HG02852 (cell line): ENCODE results near the gene TGM6.

Experiments
- ATAC-seq: cut with Tn5 transposase; IDR thresholded peaks from one replicate; pipeline ENCODE4 v1.9.1; 2021; ENCODE audit warnings: mild to moderate bottlenecking, moderate library complexity; ENCODE audit not compliant: unreplicated experiment

TGM6 gene

DNA sequence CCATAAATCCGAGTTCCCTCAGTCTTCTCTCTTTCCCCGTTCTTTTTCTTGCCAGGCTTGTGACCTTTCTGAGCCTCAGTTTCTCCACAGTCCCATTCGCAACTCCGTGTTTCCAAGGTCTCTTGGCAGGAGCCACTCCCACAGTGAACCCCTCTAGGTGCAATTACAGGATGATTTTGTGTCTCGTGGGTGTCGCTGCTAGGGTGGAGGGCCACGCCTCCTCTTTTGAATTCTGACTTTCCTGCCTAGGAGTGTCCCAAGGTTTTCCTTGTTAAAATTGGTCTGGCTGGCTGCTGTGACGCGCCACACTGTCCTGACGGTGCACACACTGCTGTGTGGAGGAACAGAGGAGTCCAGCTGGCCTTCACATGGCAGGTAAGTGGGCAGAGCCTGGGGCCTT lies at the start of gene TGM6:
Gene TGM6, plus strand, starts transcription at position 301 of the 400 bp plus-strand sequence. Its CDS starts 68 bp downstream, at position 369.
- no peak for ATAC-seq

DNA sequence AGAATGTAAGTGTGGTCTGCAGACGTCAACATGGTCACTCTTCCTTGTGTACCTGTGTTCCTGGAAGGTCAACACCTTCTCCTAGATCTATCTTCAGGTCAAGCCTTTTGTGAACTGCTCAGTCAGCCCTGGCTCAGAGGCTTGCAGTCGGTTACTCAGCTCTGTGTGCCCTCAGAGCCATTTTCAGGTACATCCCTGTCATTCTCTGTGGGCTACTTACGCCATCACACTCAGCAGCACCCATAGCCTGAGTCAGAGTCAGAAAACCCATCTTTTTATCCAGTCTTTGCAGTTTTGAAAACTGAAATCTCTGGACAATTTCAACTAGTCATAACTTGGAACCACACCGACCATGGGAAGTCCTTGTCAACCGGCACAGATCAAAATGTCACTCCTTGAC lies 49.6 kb upstream of the TGM6 start:
- no peak for ATAC-seq

DNA sequence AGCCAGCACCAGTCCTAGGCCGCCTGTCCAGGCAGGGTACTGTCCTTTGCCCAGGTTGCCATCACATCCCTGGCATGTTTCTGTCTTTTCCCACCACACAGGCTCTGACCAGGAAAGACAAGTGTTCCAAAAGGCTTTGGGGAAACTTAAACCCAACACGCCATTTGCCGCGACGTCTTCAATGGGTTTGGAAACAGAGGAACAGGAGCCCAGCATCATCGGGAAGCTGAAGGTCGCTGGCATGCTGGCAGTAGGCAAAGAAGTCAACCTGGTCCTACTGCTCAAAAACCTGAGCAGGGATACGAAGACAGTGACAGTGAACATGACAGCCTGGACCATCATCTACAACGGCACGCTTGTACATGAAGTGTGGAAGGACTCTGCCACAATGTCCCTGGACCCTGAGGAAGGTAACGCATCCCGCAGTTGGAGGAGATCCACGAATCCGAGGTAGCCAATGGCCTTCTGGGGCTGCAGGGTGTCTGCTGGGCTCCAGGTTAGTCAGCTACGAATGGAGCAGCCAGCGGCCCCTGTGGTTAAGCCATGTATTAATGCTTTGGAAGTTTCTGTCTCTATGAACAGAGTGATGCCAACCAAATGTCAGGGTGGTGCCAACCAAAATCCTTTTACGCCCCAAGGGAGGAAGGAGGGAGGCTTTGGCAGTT lies 48.7 kb upstream of the TGM6 start:
- no peak for ATAC-seq

DNA sequence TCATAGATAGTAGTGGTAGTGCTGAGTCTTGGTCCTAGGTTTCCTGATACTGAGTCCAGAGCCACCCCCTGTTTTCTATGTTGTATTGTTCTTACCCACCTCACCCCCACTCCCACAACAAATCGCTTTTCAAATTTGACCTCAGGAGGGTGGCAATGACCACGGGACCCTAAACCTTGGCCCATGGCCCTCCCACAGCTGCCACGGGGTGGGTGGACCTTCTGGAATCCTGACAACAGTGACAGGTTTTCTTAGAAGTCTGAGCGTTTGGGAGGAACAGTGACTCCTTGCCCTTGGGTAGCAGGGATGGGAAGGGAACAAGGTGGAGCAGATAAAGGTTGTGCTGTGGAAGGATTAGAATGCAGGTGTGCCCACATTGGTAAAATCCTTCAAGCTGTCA lies 48.0 kb upstream of the TGM6 start:
- no peak for ATAC-seq

DNA sequence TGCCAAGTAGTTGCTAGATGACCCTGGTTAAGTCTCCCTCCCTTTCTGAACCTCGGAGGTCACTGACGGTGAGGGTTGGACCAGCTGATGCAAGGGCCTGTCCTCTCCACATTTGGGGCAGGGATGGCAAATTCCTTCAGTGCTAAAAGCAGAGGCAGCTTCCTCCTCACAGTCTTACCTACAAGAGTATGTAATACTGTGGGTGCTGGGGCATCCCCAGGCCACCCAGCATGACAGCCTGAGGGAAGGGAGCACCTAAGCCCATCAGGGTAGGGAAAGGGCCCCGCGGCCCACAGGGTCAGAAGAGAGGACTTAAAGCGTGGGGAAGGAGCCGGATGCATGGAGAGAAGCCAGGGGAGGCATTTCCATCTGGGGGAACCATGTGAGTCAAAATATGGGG lies 46.9 kb upstream of the TGM6 start:
- no peak for ATAC-seq

DNA sequence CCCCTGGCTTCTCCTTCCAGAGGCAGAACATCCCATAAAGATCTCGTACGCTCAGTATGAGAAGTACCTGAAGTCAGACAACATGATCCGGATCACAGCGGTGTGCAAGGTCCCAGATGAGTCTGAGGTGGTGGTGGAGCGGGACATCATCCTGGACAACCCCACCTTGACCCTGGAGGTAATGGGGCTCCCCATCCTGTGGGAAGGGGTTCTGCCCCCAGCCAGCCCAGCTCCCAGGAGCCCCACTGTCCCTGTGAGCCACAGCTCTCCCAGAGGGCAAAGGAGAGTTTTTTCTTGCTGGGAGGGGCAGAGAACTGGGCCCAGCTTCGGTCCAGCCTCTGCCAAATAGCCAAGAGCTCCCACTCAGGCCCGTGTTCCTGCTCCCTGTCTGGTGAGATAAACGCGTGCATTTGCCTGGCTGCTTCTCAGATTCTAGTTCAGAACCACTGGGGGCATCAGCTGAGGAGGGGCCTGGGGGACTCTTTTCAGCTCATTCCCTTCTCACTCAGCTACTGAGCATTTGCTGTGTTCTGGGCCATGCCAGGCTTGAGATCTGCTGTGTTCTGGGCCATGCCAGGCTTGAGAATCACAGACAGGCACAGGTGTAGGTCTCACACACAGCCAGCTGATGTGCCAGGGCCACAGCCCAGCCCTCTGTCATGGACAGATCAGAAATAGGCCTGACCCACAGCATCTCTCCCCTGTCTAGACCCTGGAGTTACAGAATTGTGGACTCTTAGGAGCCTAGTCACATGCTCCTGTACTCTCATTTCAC lies 45.4 kb upstream of the TGM6 start:
- ATAC-seq, result no peak

DNA sequence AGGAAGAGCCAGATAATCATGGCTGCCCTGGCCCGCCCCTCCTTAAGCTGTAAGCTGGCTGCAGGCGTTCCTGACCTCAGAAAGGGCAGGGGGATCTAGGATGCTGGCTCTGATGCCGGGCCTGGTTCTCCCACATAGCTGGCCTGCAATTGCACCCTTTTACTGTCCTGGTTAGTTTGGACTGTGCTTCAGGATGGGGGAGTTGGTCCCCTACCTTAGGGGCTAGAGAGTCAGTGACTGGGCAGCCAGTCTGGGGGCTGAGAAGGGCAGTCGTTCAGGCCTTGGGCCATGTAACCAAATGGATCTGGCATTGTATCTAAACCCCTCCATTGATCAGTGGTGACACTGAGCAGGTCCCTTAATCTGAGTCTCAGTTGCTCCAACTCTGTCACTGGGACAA lies 44.2 kb upstream of the TGM6 start:
- ATAC-seq, result no peak

DNA sequence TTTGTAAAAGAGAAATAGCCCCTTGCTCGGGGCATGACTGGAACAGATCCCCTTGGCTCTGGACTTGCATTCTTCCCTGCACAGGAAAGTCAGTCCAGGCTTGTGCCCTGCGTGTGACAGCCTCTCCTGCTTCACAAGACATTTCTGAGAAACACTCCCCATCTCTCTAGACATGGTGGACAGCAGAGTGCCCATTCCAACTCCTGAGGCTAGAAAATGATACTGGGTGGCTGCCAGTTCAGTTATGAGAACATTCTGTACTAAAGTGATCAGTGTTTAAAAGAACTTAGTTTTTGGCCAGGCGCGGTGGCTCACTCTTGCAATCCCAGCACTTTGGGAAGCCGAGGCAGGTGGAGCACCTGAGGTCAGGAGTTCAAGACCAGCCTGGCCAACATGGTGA lies 43.6 kb upstream of the TGM6 start:
- no peak for ATAC-seq

DNA sequence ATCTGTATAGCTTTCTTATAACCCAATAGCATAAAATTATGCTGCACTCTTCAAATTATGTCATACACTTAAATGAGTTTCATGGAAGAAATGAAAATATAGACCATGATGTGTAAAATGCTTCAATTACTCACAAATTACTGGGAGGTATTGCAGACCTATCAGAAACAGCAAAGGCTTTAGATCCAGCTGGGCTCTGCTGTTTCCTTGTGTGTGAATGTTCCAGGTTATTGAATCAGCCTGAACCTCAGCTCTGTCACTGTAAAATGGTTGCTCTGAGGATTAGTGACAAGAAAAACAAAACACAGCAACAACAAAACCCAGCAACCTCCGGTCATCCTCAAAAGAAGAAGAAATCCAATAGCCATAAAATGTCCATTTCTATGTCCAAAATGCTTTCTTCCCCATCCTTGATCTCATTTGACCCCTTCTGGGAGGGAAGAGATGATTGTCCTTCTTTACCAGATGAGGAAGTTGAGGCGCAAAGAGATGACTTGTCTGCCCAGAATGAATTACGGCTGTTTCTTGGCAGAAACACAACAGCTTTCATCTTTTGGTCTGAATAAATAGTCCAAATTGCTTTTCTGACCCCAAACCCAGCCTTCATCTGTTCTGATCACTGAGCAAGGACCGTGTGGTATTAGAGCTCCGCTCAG lies 42.2 kb upstream of the TGM6 start:
- ATAC-seq, result no peak

DNA sequence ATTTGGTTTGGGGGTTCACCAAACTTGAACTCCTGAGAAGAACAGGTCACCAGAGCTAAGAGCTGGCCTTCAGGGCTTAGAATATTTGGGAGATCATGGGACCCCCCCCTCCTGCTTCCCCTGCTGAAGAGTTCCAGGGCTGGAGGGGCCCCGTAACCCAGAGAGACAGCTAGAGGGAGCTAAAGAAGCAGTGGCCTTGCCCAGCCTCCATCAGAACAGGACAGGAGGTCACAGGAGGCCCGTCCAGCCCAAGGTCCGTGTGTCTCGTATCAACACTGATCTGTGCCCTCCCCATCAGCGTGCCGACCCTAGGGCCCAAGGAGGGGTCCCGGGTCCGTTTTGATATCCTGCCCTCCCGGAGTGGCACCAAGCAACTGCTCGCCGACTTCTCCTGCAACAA lies 40.6 kb upstream of the TGM6 start:
- no peak for ATAC-seq

DNA sequence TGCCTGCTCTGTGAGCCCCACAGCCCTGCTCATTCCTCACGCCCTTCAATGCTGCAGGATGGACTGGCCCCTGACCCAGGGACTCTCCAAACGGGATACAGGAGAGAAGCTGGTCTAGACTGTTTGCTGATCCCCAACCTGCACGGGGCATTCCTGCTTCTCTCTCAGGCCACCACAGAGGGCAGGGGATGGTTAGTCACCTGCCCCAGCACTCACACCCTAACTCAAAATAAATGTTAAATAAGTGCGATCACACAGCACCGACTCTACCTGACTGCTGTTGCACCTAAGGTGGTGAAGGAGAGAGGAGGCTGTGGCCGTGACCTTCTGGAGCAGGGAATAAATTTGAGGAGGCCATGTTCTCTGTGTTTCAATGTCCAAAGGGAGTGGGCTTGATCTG lies 39.9 kb upstream of the TGM6 start:
- ATAC-seq, result no peak

DNA sequence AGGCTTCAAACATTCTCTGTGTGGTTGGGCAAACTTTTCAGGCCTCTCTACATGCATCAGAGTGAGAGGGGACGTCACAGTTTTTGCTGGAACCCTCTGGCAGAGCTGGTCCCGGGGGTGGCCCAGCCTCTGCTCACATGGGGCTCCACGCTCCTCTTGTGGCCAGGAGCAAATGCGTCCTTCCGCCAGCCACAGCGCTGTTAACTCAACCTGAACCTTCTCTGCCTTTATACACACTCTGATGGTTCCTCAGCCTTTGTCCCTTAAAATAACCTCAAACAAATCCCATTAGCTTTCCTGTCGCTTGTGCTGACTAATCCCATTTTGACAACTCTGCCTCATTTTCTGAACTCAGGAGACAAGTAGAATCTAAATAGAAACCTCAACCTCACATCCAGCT lies 39.4 kb upstream of the TGM6 start:
- no peak for ATAC-seq

DNA sequence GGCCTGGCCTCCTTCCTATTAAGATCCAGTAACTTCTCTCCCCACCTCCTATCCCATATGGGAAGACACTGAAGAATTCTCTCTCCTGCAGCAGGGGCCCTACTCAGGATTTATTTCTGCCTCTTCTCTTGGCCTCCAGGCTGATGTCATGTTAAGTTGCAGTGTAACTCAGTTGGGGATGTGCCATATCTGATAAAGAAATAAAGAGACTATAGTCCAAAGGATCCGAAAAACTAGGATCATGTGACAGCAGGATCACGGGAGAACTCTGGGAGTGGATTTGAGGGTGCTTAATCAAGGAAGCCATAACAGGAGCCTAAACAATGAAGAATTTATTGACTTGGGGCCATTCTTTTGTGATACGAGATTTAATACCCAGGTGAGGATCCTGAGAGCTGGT lies 38.5 kb upstream of the TGM6 start:
- no peak for ATAC-seq

DNA sequence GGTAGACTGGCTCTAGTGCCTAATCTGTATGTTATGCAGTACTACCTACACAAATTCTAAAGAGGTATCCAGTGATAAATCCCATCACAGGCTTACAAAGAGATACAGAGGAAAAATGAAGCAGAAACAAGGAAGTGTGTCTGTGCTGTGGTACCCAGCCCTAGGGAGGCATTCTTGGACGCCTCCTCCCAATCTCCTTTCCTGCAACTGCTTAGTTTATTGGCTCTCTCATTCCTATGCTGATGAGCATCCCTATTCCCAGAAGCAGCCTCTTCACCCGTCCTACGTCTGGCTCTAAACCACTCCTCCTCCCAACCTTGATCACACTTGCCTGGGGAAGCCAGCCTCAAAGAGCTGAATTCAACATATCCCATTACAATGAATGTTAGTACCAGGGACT lies 34.5 kb upstream of the TGM6 start:
- ATAC-seq, result no peak

DNA sequence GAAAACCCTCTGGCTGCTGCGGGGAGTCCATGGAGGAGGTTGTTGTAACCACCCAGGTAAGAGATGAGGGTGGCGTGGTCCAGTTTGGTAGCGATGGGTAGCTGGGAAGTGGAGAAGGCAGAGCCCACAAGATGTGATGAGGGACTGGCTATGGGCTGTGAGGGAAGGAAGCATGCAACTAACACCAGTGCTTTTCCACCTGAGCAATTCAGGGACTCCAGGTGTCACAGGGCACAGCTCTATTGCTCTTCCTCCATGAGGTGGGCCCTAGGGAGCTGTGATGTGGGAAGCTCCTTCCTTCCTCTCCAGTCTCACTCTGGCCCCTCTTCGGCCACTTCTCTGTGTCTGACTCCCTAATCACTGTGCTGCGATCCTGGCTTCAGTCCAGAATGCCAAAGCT lies 32.4 kb upstream of the TGM6 start:
- no peak for ATAC-seq

DNA sequence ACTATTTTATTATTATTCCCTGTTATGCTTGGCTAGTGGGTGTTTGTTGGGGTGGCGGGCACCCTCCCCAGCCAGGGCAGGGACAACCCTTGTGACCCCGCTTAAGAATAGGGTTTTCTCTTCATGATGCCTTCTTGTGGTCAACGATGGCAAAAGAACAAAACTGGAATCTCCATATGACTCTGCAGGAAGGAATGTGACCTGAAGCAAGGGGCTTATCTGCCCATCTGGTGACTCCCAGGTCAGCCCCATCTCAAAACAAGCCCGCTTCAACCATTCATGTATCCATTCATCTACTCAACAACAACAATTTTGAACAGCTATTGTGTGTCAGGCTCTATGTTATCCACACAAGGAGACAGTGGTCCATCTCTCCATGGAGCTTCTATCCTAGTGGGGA lies 30.9 kb upstream of the TGM6 start:
- no peak for ATAC-seq

DNA sequence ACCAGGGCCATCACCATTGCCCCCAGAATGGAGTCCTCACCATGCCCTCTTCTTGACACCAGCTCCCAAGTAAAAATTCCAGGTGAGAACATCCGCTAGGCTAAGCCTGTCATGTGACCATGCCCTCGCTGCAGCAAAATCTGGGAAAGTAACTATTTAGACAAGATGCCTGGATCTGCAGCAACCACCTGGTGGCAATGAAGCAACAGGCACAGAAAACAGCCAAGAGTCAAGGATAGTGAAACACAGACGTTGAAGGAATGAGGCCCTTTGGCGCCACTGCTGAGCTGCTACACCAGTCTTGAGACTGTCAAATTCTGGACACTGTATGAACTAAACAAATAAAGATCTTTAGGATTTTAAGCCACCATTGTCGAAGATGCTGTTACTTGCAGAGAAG lies 30.1 kb upstream of the TGM6 start:
- ATAC-seq, result no peak

DNA sequence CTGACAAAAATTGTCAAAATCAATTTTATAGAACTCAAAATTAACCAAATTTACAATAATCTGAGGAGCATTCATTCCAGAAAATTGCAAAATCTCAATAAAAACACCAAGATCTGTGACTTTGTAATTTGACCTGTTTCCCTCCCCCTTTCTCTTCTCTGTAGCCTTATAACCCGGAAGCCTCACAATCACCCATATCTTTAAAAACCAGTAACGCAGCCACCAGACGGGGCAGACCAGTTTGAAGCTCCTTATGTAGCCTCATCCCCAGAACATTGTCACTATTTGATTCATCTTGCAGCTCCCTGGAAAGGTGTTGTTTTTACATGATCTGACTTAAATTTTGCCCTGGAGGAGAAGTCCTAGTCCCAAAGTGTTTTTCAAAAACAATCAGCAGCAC lies 27.5 kb upstream of the TGM6 start:
- ATAC-seq, result no peak

DNA sequence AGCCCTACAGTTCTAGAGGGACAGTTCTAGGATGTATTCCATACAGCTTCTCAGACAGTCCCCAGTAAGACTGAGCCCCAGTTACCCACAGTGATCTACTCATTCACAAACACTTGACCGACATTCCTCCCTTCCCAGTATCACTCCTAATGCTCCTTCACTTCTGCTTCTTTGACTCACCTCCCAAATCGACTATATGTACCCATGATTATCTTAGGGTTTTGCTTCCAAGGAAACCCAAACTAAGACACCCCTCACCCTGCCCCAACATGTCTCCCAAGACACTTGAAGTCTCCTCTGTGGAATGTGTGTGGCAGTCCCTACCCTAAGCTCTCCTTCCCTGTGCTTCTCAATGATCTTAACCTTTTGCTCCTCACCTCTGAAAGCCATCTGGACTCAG lies 23.6 kb upstream of the TGM6 start:
- no peak for ATAC-seq

DNA sequence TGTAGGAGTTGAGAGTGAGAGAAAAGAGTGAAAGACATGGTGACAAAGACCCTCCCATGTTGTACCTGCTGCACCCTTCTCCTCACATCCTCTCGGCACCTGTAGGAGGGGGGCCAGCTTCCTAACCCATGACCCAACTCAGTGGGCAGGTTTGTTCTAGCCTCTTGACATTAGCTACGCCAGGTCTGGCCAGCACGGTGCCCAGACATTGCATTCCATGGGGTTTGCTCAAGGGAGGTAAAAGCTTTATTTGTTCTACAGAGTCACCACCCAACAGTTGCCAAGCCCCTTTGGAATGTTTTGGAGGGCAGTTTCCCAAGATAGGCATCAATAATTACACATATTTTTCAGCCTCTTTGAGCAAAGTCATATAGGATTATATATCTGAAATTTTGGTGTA lies 22.7 kb upstream of the TGM6 start:
- ATAC-seq, result no peak

DNA sequence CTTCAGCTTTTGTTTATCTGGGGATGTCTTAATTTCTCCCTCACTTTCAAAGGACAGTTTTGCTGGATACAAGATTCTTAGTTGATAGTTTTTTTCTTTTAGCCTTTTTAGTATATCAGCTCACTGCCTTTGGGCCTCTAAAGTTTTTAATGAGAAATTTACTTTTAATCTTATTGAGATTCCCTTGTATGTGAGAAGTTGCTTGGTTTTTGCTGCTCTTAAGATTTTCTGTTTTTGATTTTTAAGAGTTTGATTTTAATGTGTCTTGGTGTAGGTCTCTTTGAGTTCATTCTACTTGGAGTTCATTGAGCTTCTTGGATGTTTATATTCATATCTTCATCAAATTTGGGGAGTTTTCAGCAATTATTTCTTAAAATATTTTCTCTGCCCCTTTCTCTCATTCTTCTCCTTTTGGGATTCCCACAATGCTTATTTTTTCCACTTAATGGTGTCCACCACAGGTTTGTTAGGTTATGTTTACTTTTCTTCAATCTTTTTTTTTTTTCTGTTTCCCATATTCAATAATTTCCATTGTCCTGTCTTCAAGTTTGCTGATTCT lies 19.6 kb upstream of the TGM6 start:
- ATAC-seq, result no peak

DNA sequence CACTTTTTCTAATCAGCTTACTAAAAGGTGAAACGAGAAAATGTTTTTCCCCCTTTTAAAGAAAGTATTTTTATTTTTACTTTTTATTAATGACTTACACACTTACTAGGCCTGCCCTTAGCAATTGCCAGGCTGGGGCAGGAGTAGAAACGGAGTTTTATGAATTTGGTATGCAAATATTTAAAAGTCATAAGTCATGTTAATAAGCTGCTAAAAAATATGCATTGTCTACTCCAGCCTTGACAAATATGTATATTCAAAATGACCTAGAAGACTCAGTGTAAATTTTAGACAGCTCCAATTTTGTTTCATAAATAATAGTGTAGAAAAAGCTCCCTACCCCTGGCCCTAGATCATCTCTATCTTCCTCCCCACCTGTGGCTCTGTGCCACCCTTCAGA lies 17.5 kb upstream of the TGM6 start:
- no peak for ATAC-seq
